Measurements from ENCODE around the gene CLIC4.

The CLIC4 gene

DNA sequence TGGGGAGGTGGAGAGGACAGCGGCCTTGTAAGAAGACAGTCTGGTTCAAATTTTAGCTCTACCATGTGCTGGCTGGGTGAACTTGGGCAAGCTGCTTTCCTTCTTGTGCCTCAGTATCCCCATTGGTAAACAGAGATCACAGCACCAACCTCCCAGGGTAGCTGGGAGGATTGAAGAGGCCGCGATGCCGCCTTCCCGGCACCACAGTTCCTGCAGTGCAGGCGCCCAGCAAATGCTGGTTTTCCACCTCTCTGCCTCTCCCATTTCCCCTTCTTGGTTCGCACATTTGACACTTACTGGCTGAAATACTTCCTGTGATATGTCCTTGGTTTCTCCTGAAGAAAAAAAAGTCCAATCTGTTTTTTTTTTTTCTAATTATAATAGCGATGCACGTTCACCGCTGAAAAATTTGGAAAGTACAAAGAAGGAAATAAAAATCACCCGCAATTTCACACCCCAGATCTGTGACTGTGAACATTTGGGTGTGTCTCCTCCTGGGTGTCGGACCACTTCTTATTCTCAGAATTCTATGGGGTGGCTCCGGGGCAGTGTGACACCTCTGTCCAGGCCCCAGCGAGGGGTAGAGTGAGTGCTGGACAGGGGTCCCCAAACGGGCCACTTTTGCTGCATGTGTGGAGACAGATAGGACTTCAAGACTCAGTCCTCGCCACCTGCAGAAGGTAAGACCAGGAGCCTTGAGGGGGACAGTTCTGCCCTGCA is 111.7 kb downstream of the CLIC4 start:
- no peak for DNase-seq (ENCODE audit: low read depth in 1 of 2, low spot score in 1 of 2)
- no peak for TF ChIP-seq JUND (IDR thresholded peaks at IDR 0.05; ENCODE audit: low read depth)
- in situ Hi-C loops (cut with HindIII; ENCODE audit: low pct_unique_long_range_greater_than_20kb, low sequenced_read_pairs) = no loop called here

- in situ Hi-C loops (cut with HindIII; ENCODE audit: low pct_unique_long_range_greater_than_20kb, low sequenced_read_pairs) = no loop called here
- TF ChIP-seq JUND (IDR thresholded peaks at IDR 0.05; ENCODE audit: low read depth) = no peak
- DNase-seq (ENCODE audit: low read depth in 1 of 2, low spot score in 1 of 2) = peak in 1 of 2 experiments; percentile 15
Observed at GRCh38 chr1:24857507-24858133, 112.4 kb downstream of the CLIC4 start.

GRCh38 chr1:24858277-24858676 is 113.0 kb downstream of the CLIC4 start:
- no peak for DNase-seq (ENCODE audit: low read depth in 1 of 2, low spot score in 1 of 2)
- no peak for TF ChIP-seq JUND (IDR thresholded peaks at IDR 0.05; ENCODE audit: low read depth)
- in situ Hi-C loops (cut with HindIII; ENCODE audit: low pct_unique_long_range_greater_than_20kb, low sequenced_read_pairs) = no loop called here

DNA sequence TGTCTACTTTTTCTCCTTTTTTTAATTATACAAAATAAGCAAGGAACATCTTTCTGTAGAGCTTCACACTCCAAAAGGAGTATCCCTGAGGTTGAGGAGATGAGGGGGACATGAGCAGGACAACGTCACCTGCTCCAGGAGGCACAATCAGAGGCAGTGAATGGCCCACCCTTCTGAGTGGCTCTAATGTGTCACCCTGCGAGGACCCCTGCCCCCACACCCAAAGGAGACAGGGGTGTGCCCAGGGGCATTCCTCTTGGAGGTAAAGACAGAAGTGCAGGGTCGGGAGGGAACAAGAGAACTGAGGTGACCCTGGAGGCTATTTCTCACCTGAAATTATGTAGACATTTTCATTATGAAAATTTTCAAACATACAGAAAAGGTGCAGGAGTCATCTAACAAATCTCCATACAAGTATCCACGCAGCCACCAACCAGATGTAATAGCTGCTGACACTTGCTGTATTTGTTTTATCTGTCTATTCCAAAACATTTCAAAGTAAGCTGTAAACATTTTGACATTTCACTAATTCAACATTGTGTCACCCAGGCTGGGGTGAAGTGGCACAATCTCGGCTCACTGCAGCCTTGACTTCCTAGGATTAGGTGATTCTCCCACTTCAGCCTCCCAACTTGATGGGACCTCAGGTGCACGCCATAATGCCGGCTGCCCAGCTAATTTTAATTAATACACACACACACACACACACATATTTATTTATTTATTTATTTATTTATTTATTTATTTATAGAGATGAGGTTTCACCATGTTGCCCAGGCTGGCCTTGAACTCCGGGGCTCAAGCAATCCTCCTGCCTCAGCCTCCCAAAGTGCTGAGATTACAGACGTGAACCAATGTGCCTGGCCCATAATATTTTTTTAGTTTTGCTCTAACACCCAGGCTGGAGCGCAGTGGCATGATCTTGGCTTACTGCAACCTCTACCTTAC is 114.1 kb downstream of the CLIC4 start:
- in situ Hi-C loops (cut with HindIII; ENCODE audit: low pct_unique_long_range_greater_than_20kb, low sequenced_read_pairs) = no loop called here
- no peak for DNase-seq (ENCODE audit: low read depth in 1 of 2, low spot score in 1 of 2)
- TF ChIP-seq JUND (IDR thresholded peaks at IDR 0.05; ENCODE audit: low read depth) = no peak

GRCh38 chr1:24860841-24861240 is 115.6 kb downstream of the CLIC4 start:
- no peak for DNase-seq (ENCODE audit: low read depth in 1 of 2, low spot score in 1 of 2)
- no peak for TF ChIP-seq JUND (IDR thresholded peaks at IDR 0.05; ENCODE audit: low read depth)
- in situ Hi-C loops (cut with HindIII; ENCODE audit: low pct_unique_long_range_greater_than_20kb, low sequenced_read_pairs) = no loop called here

- in situ Hi-C loops (cut with HindIII; ENCODE audit: low pct_unique_long_range_greater_than_20kb, low sequenced_read_pairs) = no loop called here
- TF ChIP-seq JUND (IDR thresholded peaks at IDR 0.05; ENCODE audit: low read depth) = no peak
- peak in 1 of 2 experiments; percentile 23 for DNase-seq (ENCODE audit: low read depth in 1 of 2, low spot score in 1 of 2)
Observed at GRCh38 chr1:24861821-24862727, 116.8 kb downstream of the CLIC4 start.

GRCh38 chr1:24862775-24863483 is 117.7 kb downstream of the CLIC4 start:
- TF ChIP-seq JUND (IDR thresholded peaks at IDR 0.05; ENCODE audit: low read depth) = no peak
- in situ Hi-C loops (cut with HindIII; ENCODE audit: low pct_unique_long_range_greater_than_20kb, low sequenced_read_pairs) = no loop called here
- DNase-seq (ENCODE audit: low read depth in 1 of 2, low spot score in 1 of 2) = no peak

DNA sequence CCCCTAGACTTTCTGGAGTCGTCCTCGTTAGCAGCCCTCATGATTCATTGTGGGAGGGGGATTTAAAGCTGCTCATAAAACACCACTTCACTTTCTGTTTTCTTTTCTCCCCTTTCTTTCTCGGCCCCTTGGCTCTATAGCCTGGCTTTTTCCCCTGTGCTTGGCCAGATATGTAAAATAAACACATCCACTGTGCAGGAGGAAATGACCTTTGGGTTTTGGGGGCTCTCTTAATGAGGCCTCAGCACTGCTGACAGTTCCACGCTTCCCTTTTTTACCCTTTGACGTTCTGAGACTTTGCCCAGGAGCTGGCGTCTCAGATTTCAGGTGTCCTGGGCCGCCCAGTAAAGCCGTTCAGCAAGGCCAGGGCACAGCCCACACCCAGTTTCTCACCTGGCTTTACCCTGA is 119.1 kb downstream of the CLIC4 start:
- in situ Hi-C loops (cut with HindIII; ENCODE audit: low pct_unique_long_range_greater_than_20kb, low sequenced_read_pairs) = no loop called here
- DNase-seq (ENCODE audit: low read depth in 1 of 2, low spot score in 1 of 2) = peak in 1 of 2 experiments; percentile 31
- no peak for TF ChIP-seq JUND (IDR thresholded peaks at IDR 0.05; ENCODE audit: low read depth)

- TF ChIP-seq JUND (IDR thresholded peaks at IDR 0.05; ENCODE audit: low read depth) = no peak
- DNase-seq (ENCODE audit: low read depth in 1 of 2, low spot score in 1 of 2) = no peak
- in situ Hi-C loops (cut with HindIII; ENCODE audit: low pct_unique_long_range_greater_than_20kb, low sequenced_read_pairs) = no loop called here
Observed at GRCh38 chr1:24865168-24865567, 119.9 kb downstream of the CLIC4 start.

GRCh38 chr1:24865587-24865986 is 120.3 kb downstream of the CLIC4 start:
- TF ChIP-seq JUND (IDR thresholded peaks at IDR 0.05; ENCODE audit: low read depth) = no peak
- no peak for DNase-seq (ENCODE audit: low read depth in 1 of 2, low spot score in 1 of 2)
- in situ Hi-C loops (cut with HindIII; ENCODE audit: low pct_unique_long_range_greater_than_20kb, low sequenced_read_pairs) = no loop called here
